Eye (tissue), 1 donor: ENCODE measurements around the gene CMIP.

ENCODE experiments used
- DNase-seq: peaks from one replicate; pipeline ENCODE4 v3.0.0-alpha.2; 2015

CMIP gene

DNA sequence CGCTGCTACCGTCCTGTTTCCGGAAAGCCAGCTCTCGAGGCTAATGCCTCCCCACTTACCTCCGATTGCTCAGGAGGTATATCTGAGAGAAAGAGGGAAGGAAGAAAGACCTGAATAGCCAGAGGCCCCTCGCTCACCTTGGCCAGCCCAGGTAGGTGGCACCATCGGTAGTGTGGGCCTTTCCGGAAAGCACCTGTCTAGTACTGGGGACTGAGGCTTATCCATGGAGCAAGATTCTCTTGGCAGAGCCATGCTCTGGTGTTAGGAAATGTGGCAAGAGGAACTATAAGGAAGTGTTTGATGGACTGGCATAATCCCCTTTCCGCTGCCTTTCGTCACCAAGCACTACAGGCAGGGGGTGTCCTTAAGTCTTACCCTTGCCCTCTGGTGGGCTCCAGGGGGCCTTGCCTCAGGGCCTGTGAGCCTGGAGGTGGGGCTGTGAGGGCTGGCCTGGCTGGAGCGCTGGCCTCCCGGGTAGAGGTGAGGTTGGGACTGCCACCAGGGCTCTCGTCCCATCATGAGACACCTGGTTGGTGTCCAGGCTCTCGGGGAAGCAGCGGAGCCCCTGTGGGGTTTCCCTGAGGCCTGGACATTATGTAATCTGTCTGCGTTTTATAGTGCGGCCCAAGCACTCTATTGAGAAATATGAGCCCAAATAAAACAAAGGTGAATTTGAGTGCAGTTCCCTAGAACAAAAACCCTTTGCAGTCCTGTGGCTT is 2.9 kb downstream of the CMIP start:
- no peak for DNase-seq

DNA sequence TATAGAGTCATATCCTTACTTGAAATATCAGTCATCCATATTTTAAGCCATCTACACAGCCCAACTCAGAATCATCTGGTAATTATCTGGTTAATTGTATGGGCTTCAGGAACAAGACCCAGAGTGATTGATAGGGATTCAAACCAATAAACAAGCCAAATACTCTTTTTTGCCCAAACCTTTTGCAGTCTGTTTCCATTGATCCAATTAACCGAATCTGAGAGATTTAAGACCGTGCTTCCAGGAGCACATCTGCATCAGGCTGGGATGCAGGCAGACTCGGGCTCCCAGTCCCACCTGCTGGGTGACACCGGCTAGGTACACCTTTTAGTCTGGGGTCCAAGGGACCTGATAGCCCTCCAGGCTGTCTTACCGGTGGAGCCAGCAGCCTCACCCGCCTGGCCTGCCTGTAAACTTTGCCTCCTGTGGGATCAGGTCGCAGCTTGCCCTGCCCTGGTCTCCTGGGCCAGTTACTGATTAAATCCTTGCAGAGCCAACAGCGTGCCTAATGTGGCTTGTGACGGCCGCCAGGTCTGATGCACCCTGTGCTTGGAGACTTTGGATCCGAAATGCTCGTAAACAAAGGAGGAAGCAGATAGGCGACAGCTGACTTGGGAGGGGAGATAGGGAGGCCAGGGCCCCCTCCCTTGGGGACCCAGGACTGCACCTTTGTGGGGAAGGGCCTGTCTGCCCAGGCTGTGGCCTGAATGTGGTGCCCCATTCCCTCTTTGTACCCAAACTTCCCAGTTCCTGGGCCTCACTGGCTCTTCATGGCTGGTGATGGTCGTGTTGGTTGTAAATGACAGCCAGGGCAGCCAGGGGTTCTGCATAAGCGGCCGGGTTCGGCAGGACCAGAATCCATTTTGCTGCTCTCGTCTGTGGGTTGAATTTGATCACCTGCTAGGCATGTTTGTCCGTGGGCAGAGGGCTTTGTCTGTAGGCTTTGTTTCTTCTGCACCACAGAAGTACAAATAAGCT is 3.8 kb downstream of the CMIP start:
- DNase-seq, result peak; percentile 50

DNA sequence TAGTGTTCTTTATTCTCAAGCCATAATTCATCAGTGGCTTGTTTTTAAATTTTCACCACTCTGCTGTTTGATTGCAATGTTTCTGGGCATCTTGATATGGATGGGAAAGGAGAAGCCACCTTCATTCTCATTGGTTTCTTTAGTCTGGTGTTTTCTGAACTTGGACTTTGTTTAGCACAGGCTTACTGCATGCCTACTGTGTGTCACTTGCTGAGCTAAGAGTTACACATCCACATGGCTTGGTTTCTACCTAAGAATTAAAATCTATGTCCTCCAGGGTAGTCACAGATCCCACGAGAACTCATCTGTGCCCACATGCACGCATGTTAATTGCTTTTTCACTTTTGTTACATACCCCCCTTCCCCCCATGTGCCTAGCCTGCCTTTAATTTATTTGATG is 4.6 kb downstream of the CMIP start:
- DNase-seq, result no peak

DNA sequence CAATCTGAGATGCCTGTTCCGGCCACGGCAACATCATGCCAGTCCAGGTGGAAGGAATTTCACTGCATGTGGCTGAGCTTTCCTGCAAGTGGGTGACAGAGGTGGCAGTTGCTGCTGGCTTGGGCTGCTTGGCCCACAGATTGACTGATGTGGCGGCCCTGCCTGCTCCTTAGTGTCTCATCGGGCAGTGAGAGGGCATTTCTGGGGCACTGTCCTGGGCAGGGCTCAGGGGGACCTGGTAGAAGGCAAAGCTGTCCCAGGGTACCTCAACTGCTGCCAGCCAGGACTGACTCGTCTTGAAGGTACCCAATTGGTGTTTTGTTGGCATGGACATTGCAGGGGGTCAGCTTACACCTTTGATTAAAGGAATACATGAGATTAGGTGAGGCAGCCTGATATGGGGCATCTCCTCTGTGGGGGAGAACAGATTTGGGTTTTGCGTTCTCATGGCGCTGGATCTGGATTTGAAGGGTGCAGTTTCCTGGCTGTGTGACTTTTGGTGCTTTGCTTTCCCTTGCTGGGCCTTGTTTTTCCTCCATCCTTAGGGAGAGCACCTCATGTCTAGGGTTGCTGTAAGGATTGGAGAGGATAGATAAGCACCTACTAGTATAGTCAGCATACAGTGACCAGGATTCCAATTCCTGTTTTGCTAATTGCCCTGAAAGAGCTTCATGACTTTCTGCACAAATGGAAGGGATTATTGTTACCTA is 5.4 kb downstream of the CMIP start:
- DNase-seq, result no peak

DNA sequence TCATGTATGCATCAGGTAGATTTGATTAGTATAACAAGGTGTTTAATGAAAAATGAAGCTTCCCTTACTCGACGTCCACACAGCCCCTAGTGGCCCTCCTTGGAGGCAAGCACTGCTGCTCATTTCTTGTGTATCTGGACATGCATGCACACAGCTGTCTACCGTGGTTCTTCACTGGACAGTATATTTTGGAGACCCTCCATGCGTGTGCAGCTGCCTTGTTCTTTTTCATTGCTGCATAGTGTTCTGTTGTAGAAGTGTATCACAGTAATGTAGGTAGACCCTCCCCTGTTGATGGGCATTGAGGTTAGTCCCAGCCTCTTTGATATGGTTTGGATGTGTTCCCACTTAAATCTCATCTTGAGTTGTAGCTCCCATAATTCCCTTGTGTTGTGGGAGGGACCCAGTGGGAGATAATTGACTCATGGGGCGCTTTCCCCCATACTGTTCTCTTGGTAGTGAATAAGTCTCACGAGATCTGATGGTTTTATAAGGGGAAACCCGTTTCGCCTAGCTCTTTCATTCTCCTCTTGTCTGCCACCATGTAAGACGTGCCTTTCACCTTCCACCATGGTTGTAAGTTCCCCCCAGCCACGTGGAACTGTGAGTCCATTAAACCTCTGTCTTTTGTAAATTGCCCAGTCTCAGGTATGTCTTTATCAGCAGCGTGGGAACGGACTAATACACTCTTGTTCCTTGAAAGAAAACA is 6.3 kb downstream of the CMIP start:
- no peak for DNase-seq

DNA sequence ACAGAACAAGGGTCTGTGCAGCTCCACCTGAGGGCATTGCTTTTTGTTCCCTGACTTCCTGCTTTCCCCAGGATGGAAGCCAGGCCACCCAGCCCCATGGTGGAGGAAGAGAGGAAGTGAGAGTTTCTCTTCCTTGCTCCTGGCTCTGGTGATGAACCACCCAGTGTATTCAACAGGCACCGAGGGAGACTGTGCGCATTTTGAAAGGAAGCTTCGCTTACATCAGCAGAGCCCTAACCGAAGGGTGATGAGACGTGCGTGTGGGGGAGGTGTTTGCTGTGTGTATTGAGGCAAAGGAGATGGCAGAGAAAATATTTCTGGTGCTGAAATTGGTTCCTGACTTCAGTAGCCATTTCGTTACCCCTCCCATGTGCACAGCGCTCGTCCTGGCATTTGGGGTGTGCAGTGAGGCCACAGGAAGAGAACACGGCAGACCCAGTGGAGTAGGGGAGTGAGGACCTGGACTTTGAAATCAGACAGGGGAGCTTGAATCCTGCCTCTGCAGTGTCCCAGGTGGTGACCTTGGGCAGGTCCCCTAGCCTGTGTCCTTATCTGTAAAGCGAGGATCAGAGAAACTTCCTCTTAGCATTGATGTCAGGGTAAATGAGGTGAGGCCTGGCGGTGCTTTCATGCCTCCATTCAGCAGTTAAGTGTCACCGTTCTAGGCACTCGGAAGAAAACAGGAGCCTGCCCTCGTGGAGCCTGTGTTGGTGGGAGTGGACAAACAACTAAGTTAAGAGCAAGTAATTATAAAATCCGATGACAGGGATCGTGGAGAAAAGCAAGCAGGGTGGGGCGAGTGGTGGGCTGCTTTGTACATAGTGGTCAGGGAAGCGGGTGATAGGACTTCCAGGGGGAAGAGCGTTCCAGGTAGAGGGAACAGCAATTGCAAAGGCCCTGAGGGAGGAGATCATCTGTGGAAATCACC is 7.4 kb downstream of the CMIP start:
- no peak for DNase-seq

DNA sequence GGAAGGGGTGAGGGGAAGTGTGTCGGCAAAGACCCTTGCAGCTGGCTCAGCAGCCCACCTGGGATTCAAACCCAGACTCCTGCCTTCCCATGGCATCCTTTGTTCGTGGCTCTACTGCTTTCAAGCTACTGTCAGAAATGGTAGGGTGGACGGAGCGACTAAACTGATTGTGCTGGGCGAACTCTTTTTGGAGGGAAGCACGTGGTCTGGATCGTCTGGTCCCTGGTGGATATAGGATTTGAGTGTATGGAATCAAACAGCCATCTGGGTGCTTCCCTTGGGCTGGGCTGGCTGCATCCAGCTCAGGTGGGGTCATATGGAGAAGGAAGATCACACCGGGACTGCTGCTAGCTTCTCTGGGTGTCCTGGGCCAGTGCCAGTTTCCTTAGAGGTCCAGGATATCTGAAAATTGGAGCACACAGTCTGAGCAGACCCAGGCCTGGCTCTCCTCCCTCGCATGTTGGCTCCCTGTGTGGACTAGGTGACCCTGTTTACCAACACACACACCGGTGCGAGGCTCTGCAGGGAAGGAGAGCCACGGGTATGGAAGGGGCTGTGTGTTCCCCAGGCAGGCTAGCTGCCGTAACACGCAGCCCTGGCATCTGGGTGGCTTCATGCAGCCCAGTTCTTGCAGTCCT is 8.6 kb downstream of the CMIP start:
- DNase-seq, result no peak

DNA sequence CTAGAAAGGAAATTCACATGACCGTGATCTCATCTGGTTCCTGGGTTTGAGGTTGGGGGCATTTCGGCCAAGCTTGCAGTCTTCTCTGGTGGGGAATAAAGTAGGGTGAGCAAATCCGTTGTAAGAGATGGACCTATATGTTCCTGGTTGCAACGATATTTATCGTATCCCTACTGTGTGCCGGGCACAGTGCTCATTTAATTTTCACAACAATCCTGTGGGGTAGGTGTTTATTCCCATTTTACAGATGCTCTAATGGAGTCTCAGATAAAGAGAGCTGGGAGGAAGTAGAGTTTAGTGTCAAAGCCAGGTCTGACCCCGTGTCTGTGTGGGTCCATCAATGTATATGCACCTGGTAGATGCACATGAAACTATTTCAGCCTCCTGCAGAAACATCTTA is 9.4 kb downstream of the CMIP start:
- DNase-seq, result no peak

DNA sequence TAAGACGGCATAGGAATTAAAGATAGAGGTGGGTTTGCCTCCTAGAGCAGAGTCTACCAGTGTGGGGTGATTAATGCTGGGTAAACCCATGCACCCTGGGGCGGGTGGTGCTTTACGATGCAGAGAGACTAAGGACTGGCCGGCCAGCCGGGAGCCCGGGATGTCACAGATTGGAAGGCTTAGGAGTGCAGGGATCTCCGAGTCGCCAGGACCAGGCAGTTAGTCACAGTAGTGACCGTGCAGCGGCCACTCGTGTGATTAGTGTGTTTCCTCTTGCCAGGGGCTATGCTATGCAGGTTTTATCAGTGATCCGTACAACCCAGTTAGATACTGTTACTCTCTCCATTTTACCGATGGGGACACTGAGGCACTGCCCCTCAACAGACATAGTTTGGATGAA is 10.4 kb downstream of the CMIP start:
- no peak for DNase-seq

DNA sequence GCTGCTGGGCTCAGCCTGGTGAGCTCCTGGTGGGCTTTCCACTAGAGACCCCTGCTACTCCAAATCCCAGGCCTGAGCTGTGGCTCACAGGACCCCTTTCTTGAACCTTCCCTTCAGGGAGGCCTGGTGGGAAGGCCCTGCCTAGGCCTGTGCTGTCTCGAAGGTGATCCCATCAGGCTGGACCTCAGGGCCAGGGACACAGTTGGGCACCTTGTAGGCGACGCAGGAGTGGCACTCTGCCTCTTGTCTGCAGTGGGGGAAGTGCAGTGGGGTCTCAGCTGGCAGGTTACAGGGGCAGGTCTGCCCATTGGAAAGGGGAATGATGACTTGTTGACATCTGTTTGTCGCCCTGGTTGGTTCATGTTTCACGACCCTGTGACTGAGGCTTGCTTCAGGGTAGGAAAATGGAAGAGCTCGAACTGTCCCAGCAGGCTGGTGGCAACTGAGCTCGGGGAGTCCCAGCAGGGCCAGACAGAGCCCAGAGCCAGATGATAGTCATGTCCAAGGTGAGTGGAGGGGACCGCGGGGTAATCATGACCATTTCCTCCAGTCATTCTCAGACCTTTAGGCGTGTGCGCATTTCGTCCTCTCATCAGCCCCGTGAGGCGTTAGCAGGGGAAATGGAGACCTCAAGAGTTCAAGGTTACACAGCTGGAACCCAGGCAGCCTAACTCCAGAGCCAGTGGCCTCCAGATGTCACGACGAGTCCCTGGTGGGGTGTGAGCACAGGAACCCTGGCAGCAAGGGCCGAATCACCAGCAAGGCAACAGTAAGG is 11.3 kb downstream of the CMIP start:
- no peak for DNase-seq

DNA sequence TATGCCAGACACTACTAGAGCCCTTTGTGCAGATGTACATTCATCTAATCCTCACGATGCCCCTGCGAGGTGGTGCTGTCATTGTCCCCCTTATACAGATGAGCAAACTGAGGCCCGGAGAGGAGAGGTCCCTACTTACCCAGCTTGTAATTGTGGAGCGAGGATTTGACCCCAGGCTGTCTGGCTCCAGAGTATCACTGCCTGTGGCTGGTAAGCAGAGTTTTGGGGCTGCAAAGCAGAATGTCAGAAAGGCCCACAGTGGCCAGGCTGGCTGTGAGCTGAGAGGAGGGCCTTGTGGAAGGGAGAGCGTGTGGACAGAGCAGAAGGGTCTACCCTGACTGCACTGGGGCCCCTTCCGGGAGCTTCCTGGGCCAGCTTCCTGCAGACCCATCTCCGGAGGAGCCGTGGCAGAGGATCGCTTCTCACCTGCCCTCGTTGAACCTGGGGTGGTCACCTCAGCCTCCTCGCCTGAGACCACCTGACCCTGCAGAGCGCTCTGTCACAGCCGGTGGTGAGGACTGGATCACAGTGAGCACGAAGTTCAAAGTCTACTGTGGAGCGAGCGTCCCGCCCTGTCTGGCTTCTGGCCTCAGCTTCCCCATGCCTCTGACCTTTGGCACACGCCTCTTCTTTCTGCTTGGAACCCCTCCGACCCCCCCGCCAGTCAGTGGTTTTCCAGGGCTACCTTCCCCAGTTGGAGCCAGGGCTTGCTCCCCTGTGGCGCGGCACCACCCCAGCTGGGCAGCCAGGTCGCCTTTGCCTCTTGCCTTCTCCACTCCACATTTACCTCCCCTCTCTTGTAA is 12.1 kb downstream of the CMIP start:
- DNase-seq, result no peak

DNA sequence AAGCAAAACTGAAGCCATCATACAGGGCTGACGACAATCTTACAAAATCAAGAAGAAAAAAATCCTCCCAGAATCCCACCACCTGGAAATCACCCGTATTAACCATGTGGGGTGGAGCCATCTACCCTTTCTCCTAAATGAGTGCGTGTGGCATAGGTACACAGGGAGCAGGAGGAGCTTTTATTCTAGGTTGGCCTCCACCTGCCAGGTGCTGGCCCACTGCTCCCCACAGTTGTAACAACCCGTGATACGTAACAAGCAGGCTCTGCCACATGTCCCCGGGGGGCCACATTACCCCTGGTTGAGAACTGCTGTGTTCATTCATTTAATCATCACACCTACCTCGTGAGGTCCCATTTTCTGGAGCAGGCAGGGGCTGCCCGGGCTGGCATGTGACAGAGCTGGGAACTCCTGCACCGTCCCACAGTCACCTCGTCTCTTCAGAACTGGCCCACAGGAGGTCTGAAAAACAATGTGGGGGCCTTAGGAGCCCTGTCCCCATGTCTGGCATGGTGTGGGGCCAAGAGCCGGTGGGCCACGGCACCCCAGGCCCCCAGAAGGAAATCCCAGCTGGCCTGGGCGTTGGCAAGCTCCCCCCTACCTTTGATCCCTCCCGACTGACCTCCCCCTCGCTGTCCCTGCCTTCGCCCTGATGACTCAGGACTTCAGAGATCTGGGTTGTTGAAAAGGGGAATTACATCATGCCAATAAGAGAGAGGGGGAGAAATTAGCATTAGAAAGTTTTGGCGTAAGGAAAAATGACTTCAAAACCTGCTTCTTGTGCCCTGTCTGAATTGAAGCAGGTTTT is 12.9 kb downstream of the CMIP start:
- no peak for DNase-seq

DNA sequence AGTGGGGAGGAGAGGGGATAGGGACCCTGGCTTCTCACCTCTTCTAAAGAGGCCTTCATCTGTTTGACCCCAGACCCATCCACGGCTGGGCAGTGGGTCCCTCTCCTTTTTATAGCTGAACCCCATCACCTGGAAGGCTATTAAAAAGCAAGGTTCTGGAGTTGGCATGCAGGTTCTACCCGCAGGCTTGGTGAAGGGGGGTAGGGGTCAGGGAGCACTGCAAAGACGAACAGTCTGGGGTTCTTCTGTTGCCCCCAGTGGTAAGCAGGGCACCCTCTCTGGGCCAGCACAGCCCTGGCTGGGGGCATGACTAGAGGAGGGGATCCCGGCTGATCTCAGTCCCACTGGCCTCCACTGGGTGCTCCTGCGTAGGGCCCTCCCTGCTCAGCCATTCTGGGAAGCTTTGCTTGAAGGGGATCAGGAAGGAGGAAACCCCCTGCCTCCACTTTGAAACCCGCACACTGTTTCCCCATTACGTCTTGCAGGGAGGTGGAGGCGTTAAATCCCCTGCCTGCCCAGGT is 13.6 kb downstream of the CMIP start:
- no peak for DNase-seq

DNA sequence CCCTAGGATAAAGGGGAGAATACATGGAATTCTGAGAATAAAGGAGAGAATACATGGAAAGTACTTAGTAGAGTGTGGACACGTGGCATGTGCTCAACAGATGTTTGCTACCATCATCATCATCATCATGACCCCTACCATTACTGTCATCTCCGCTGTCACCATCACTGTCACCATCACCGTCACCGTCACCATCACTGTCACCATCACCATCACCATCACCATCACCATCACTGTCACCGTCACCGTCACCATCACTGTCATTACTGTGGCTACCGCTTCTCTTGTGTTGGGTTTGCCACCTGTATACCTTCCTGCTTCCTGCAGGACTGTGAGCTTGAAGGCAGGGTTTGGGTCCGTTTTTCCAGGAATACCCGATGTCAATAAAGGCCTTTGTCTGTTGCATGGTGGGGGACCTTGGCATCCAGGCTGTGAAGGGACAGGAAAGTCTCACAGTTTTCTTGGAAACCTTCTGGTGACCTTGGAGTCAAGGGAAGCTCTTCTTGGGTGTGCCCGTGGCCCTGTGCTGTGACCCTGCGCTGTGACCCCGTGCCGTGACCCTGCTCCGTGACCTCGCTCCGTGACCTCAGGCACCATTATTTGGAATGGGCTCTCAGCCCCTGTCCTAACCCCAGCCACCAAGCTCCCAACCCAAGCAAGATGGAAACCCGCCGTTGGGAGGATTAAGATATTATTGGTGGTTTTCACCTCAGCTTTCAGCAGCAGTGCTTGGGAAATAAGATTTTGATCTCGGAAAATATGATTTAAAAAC is 14.4 kb downstream of the CMIP start:
- DNase-seq, result no peak

DNA sequence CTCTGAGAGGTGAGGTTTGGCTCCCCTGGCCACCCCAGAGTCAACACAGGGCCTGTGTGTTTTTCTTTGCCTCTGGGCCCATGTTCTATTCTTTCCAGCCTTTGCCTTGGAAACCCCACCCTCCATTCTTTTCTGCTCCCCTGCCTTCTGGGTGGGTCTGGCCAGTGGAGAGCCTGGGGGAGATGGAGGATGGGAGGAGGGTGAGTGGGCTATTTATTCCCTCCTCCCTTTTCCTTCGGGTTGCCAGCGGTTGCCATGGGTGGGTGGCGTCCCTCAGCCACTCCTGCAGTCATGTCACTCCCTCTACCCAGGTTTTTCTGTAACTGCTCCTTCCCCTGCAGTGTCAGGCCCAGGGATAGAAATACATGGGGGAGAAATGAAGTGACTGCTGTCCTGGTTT is 15.5 kb downstream of the CMIP start:
- no peak for DNase-seq

DNA sequence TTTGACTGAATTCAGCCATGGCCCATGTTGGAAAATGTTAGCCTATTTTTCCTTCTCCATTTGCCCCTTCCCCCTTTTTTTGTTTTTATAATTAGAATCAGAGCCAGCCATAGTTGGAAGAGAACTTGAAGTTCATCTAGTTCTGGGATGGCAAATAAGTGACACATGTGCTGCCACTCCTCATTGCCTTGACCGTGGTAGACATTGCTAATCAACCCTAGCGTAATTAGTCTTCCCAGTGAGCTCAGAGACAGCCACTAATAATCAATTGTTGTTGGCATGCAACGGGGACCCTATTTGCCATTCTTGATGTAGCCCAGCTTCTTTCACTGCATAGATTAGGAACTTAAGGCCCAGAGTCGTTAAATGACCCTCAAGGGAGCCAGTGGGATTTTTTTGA is 16.6 kb downstream of the CMIP start:
- no peak for DNase-seq

DNA sequence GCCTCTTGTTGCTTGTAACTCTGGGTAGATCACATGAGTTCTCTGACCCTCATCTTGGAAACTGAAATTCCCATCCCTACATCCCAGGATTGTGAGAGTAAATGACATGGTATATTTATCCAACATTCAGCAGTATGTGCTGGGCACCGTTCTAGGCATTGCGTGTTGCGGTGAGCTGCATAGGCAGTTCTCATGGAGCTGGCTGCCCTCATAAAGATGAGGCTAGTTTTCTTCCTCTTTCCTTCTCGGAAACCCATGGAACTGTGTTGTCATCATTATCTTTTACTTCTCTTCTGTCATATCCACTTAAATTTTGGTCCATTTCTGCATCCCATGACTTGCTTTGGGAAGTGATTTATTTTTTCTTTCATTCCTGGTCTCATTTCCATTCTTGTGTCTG is 17.2 kb downstream of the CMIP start:
- DNase-seq, result no peak

DNA sequence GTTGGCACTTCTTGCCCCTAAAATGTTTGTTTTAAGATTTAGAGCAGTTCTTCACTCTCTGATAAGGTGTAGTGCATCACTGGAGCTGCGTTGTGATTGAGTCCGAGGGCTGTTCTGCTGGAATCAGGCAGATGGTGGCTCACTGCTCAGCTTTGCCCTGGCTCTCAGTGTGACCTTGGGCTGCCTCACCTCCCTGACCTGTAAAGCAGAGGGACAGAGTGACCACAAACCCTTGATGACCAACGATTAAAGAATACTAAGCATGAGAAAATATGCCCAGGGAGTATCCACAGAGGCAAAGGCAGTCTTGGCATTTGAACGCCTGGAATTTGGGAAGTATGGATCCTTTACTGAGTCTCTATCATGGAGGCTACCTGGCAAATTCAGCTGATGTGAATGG is 18.1 kb downstream of the CMIP start:
- no peak for DNase-seq
